Loucy (cell line): ENCODE measurements around the gene TMEM63A.

Experiments used
- H2AFZ ChIP-seq: fragments of 200-600 bp; sonication (generic); 2 replicates; pipeline ENCODE4 v1.6.0; 2016; ENCODE audit warnings: antibody characterized with exemption, mild to moderate bottlenecking, low read length, moderate library complexity
- H3F3A ChIP-seq: fragments of 200-600 bp; 2 replicates; pipeline ENCODE4 v1.6.0; 2016; ENCODE audit warnings: antibody characterized with exemption, low read depth, mild to moderate bottlenecking
- H3K27me3 ChIP-seq: fragments of 200-600 bp; sonication (generic); 2 replicates; pipeline ENCODE4 v1.6.1; 2014; ENCODE audit warnings: low read length, mild to moderate bottlenecking; ENCODE audit not compliant: insufficient read depth, poor library complexity, severe bottlenecking
- H3K36me3 ChIP-seq: fragments of 200-600 bp; sonication (generic); 2 replicates; pipeline ENCODE4 v1.6.1; 2016; ENCODE audit warnings: low read length; ENCODE audit not compliant: insufficient read depth
- H3K4me1 ChIP-seq: fragments of 200-600 bp; sonication (generic); 2 replicates; pipeline ENCODE4 v1.5.1; 2014; ENCODE audit warnings: low read length, mild to moderate bottlenecking; ENCODE audit not compliant: insufficient read depth, poor library complexity, severe bottlenecking
- H3K4me2 ChIP-seq: fragments of 200-600 bp; sonication (generic); 2 replicates; pipeline ENCODE4 v1.6.0; 2014; ENCODE audit warnings: antibody characterized with exemption, low read length, low read depth, mild to moderate bottlenecking; ENCODE audit not compliant: poor library complexity, severe bottlenecking
- H3K4me3 ChIP-seq: fragments of 200-600 bp; sonication (generic); 2 replicates; pipeline ENCODE4 v1.5.1; 2014; ENCODE audit warnings: low read length, mild to moderate bottlenecking, mixed read lengths; ENCODE audit not compliant: poor library complexity, severe bottlenecking
- H3K79me2 ChIP-seq: fragments of 200-600 bp; sonication (generic); 2 replicates; pipeline ENCODE4 v1.6.1; 2014; ENCODE audit warnings: low read length; ENCODE audit not compliant: insufficient read depth
- H3K9ac ChIP-seq: fragments of 200-600 bp; sonication (generic); 2 replicates; pipeline ENCODE4 v1.6.0; 2014; ENCODE audit warnings: mild to moderate bottlenecking, low read depth, low read length, moderate library complexity; ENCODE audit not compliant: poor library complexity, severe bottlenecking
- H3K9me2 ChIP-seq: fragments of 200-600 bp; sonication (generic); replicated peaks from 2 replicates; pipeline ENCODE4 v1.6.1; 2016; ENCODE audit warnings: low read depth, low read length, mixed read lengths
- H3K9me3 ChIP-seq: fragments of 200-600 bp; sonication (generic); 2 replicates; pipeline ENCODE4 v1.6.1; 2014; ENCODE audit warnings: mild to moderate bottlenecking, antibody characterized with exemption, low read length, low read depth; ENCODE audit not compliant: insufficient read depth
- H4K20me1 ChIP-seq: fragments of 200-600 bp; sonication (generic); 2 replicates; pipeline ENCODE4 v1.6.0; 2014; ENCODE audit warnings: antibody characterized with exemption, low read length, mild to moderate bottlenecking; ENCODE audit not compliant: insufficient read depth, poor library complexity, severe bottlenecking
- CTCF ChIP-seq: fragments of 200-600 bp; sonication (generic); conservative IDR thresholded peaks from 2 replicates; pipeline ENCODE4 v1.5.1; 2014; ENCODE audit warnings: mild to moderate bottlenecking, antibody characterized with exemption, low read length
- EZH2phosphoT487 ChIP-seq: fragments of 200-600 bp; IDR thresholded peaks from 2 replicates; pipeline ENCODE4 v1.6.1; 2018; ENCODE audit warnings: antibody characterized with exemption, mild to moderate bottlenecking, moderate library complexity, borderline replicate concordance

Gene TMEM63A

GRCh38 chr1:225824533-225824941 lies 57.6 kb downstream of the TMEM63A start:
- Histone ChIP-seq H3K36me3 (no peaks in the 10 kb centered on the region), H3K9me2 (no peaks in the 10 kb centered on the region), H3K9ac (no peak overlapping the region), H4K20me1 (no peaks in the 10 kb centered on the region), H3F3A (no peaks in the 10 kb centered on the region), H3K4me1 (no peaks in the 10 kb centered on the region), H3K9me3 (no peaks in the 10 kb centered on the region), H3K4me3 (no peak overlapping the region), H3K27me3 (no peaks in the 10 kb centered on the region), H2AFZ (no peak overlapping the region), H3K4me2 (no peak overlapping the region), H3K79me2 (no peaks in the 10 kb centered on the region)
- no peak for TF ChIP-seq EZH2phosphoT487
- TF ChIP-seq CTCF = no peak

GRCh38 chr1:225823811-225824261 lies 58.3 kb downstream of the TMEM63A start:
- Histone ChIP-seq H3K79me2 (no peaks in the 10 kb centered on the region), H2AFZ (no peak overlapping the region)

GRCh38 chr1:225822655-225823403 lies 59.4 kb downstream of the TMEM63A start:
- no peaks in the 10 kb centered on the region for H3K9me3 ChIP-seq
- no peaks in the 10 kb centered on the region for H3K27me3 ChIP-seq
- H3F3A ChIP-seq = no peaks in the 10 kb centered on the region
- H3K4me2 ChIP-seq = no peak overlapping the region
- H4K20me1 ChIP-seq = no peaks in the 10 kb centered on the region
- peaks cover 5% of the 10 kb centered on the region for H3K4me1 ChIP-seq
- H3K79me2 ChIP-seq = no peaks in the 10 kb centered on the region
- H3K9ac ChIP-seq = no peak overlapping the region
- H3K36me3 ChIP-seq = no peaks in the 10 kb centered on the region
- no peak overlapping the region for H2AFZ ChIP-seq
- H3K9me2 ChIP-seq = no peaks in the 10 kb centered on the region
- no peak overlapping the region for H3K4me3 ChIP-seq
- TF ChIP-seq CTCF = no peak
- no peak for TF ChIP-seq EZH2phosphoT487

More at GRCh38 chr1:225823811-225824261, 58.3 kb downstream of the TMEM63A start:
- Histone ChIP-seq H3F3A (no peaks in the 10 kb centered on the region), H3K36me3 (no peaks in the 10 kb centered on the region), H3K9me2 (no peaks in the 10 kb centered on the region), H3K4me2 (no peak overlapping the region), H3K9me3 (no peaks in the 10 kb centered on the region), H3K4me3 (no peak overlapping the region), H3K9ac (no peak overlapping the region), H3K4me1 (no peaks in the 10 kb centered on the region), H3K27me3 (no peaks in the 10 kb centered on the region), H4K20me1 (no peaks in the 10 kb centered on the region)
- TF ChIP-seq EZH2phosphoT487 (no peak), CTCF (no peak)
